ENCODE measurements around the gene BCL2L11. TPM values are rescaled to one million over a fixed set of nuclear protein-coding genes. Genes with fewer than 3 reads are reported as not detected.

Gene BCL2L11
- total RNA-seq, 3 donors from 2014 or later, result 40.9 to 44.4 (median 43.7) TPM

GRCh38 chr2:111139637-111140317 is 19.1 kb downstream of the BCL2L11 start:
- H3K36me3 ChIP-seq (ENCODE audit: low read depth), result no peaks in the 10 kb centered on the region
- no peak for TF ChIP-seq CTCF (IDR thresholded peaks at IDR 0.05)
- ATAC-seq, result peak; percentile 34
- intact Hi-C loops (cut with DNase I, micrococcal nuclease), result no loop called here
- H3K9me3 ChIP-seq, result no peaks in the 10 kb centered on the region
- no peak overlapping the region for H3K4me3 ChIP-seq
- DNase-seq, result no peak
- no peaks in the 10 kb centered on the region for H3K4me1 ChIP-seq (ENCODE audit: low read depth)

- no peaks in the 10 kb centered on the region for H3K9me3 ChIP-seq
- DNase-seq, result no peak
Observed at GRCh38 chr2:111140815-111141214, 20.1 kb downstream of the BCL2L11 start.

GRCh38 chr2:111142101-111142500 is 21.4 kb downstream of the BCL2L11 start:
- TF ChIP-seq CTCF (IDR thresholded peaks at IDR 0.05), result no peak
- H3K4me3 ChIP-seq, result no peak overlapping the region
- no peaks in the 10 kb centered on the region for H3K9me3 ChIP-seq
- ATAC-seq (peak; percentile 68), DNase-seq (peak in 1 of 3 donors; percentile 28)
- no peaks in the 10 kb centered on the region for H3K4me1 ChIP-seq (ENCODE audit: low read depth)
- H3K36me3 ChIP-seq (ENCODE audit: low read depth), result no peaks in the 10 kb centered on the region
- intact Hi-C loops (cut with DNase I, micrococcal nuclease), result no loop called here

More at GRCh38 chr2:111140815-111141214, 20.1 kb downstream of the BCL2L11 start:
- intact Hi-C loops (cut with DNase I, micrococcal nuclease), result no loop called here
- TF ChIP-seq CTCF (IDR thresholded peaks at IDR 0.05), result no peak
- peak; percentile 88 for ATAC-seq
- Histone ChIP-seq H3K4me3 (no peak overlapping the region), H3K4me1 (ENCODE audit: low read depth) (no peaks in the 10 kb centered on the region), H3K36me3 (ENCODE audit: low read depth) (no peaks in the 10 kb centered on the region)

- Histone ChIP-seq H3K4me1 (ENCODE audit: low read depth) (no peaks in the 10 kb centered on the region), H3K9me3 (no peaks in the 10 kb centered on the region), H3K4me3 (no peak overlapping the region), H3K36me3 (ENCODE audit: low read depth) (no peaks in the 10 kb centered on the region)
- intact Hi-C loops (cut with DNase I, micrococcal nuclease), result no loop called here
- DNase-seq (no peak), ATAC-seq (no peak)
- TF ChIP-seq CTCF (IDR thresholded peaks at IDR 0.05), result no peak
Observed at GRCh38 chr2:111143107-111143842, 22.6 kb downstream of the BCL2L11 start.

GRCh38 chr2:111143843-111144198 is 23.1 kb downstream of the BCL2L11 start:
- Histone ChIP-seq H3K36me3 (ENCODE audit: low read depth) (no peaks in the 10 kb centered on the region), H3K9me3 (no peaks in the 10 kb centered on the region), H3K4me3 (no peak overlapping the region), H3K4me1 (ENCODE audit: low read depth) (no peaks in the 10 kb centered on the region)
- no peak for TF ChIP-seq CTCF (IDR thresholded peaks at IDR 0.05)
- ATAC-seq (no peak), DNase-seq (no peak)
- intact Hi-C loops (cut with DNase I, micrococcal nuclease), result no loop called here

Data from mucosa of descending colon (tissue), 3 donors.